GM23338 (cell line): ENCODE measurements around the gene DNAH10.

Experiments
- CTCF ChIP-seq, 2 experiments: fragments of 200-600 bp in 1 of 2; sonication (generic) in 1 of 2; conservative IDR thresholded peaks; 2 replicates each; pipeline versions ENCODE4 v1.5.1 to v1.6.1; 2016 to 2017; ENCODE audit warnings: antibody characterized with exemption in 2 of 2, low read depth in 2 of 2, mild to moderate bottlenecking in 2 of 2, moderate library complexity in 1 of 2
- ETS1 ChIP-seq: IDR thresholded peaks from 2 replicates; pipeline ENCODE4 v1.6.1; 2016; ENCODE audit warnings: antibody characterized with exemption
- POLR2AphosphoS5 ChIP-seq: IDR thresholded peaks from 2 replicates; pipeline ENCODE4 v1.6.1; 2016; ENCODE audit warnings: antibody characterized with exemption, low read depth

GRCh38 chr12:123936471-123936870 lies 174.4 kb downstream of the DNAH10 start:
- TF ChIP-seq CTCF (conservative IDR thresholded peaks at IDR 0.05; ENCODE audit: low read depth in 2 of 2), result no peak
- no peak for TF ChIP-seq POLR2AphosphoS5
- no peak for TF ChIP-seq ETS1
